HG03432 (cell line): ENCODE results near the gene F10.

Experiments
- ATAC-seq: cut with Tn5 transposase; IDR thresholded peaks from one replicate; pipeline ENCODE4 v1.9.1; 2021; ENCODE audit warnings: mild to moderate bottlenecking, moderate library complexity; ENCODE audit not compliant: unreplicated experiment

Gene F10

GRCh38 chr13:113086031-113086750, 36.4 kb upstream of the F10 start:
- no peak for ATAC-seq

DNA sequence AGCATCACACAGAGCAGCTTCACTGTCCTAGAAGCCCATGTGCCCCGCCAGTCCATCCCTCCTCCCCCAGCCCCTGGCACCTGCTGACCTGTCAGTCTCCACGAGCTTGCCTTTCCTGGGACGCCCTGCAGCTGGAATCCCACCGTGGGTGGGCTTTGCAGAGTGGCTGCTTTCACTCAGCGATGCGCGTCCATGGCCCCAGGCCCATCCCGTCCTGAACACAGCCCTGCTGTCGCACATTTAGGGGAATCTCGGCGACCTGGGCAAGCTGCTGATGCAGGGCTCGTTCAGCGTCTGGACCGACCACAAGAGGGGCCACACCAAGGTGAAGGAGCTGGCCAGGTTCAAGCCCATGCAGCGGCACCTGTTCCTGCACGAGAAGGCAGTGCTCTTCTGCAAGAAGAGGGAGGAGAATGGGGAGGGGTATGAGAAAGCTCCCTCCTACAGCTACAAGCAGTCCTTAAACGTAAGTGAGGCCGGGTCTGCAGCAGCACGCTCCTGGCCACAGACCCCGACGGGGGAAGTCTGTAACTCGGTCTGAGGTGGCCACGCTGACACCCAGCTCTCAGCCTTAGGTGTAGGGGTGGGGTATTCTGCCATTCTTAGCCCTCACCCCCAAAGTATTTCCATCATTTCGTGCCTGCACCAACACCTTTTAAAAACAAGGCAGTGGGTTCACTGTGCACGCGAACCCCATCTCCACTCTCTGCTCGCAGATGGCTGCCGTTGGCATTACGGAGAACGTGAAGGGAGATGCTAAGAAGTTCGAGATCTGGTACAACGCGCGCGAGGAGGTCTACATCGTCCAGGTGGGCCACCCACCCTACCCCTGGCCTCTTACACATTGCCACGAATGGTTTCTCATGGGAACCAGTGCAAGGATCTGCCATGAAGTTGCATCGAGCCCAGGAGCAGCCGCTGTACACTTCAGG, 35.3 kb upstream of the F10 start:
- ATAC-seq = no peak

GRCh38 chr13:113087923-113088690, 34.5 kb upstream of the F10 start:
- no peak for ATAC-seq

DNA sequence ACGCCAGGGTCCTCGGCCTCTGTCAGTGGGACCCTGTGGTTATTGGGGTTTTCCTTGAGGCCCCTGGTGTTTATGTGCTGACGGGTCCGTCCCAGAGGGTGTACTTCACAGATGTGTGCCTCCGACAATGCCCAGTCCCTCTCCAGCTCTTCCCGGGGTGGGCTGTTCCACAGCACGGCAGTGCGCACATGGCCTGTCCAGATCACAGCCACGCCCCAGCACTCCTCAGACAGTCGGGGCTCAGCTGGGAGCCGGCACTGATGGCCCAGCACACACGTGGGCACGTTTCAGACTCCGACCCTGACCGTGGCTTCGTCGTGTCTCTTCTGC, 33.9 kb upstream of the F10 start:
- ATAC-seq = no peak

- no peak for ATAC-seq
Observed at GRCh38 chr13:113089693-113090414, 32.7 kb upstream of the F10 start.

- no peak for ATAC-seq
Observed at GRCh38 chr13:113090415-113090770, 32.2 kb upstream of the F10 start.

GRCh38 chr13:113090806-113091205, 31.8 kb upstream of the F10 start:
- ATAC-seq = no peak

GRCh38 chr13:113091211-113091771, 31.3 kb upstream of the F10 start:
- ATAC-seq = no peak

DNA sequence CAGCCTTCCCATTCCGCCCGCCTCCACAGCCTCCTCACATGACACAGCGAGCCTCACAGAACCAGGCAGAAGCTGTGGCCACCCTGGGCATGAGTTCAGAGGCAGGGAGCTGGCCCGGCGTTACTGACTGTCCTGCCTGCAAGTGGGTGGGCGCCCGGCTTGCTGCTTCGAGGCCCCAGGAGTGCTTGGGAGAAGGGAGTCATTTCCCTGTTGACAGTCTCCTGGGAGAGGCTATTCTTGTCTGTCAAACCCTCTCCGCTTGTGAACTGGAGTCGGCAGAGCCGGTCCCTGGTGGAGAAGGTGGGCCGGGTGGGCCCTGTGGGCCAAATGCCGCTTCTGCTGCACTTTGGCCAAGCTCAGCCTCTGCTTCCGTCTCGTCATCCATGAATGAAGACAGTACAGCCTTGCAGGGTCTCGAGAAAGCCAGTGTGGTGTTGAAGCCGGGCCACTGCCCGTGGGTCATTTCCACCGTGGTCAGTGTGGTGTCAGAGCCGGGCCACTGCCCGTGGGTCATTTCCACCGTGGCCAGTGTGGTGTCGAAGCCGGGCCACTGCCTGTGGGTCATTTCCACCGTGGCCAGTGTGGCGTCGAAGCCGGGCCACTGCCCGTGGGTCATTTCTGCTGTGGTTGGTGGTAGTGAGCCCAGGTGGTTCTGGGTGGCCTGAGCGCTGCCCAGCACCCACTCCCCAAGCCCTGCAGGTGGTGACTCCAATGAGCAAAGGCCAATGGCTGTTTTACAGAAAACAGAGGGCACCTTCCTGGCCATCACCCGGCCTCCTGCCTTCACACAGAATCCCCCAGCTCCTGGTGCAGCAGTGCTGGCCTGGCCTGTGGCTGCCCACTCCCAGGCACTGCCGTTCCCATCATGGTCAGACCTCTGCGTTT, 30.5 kb upstream of the F10 start:
- ATAC-seq = no peak

DNA sequence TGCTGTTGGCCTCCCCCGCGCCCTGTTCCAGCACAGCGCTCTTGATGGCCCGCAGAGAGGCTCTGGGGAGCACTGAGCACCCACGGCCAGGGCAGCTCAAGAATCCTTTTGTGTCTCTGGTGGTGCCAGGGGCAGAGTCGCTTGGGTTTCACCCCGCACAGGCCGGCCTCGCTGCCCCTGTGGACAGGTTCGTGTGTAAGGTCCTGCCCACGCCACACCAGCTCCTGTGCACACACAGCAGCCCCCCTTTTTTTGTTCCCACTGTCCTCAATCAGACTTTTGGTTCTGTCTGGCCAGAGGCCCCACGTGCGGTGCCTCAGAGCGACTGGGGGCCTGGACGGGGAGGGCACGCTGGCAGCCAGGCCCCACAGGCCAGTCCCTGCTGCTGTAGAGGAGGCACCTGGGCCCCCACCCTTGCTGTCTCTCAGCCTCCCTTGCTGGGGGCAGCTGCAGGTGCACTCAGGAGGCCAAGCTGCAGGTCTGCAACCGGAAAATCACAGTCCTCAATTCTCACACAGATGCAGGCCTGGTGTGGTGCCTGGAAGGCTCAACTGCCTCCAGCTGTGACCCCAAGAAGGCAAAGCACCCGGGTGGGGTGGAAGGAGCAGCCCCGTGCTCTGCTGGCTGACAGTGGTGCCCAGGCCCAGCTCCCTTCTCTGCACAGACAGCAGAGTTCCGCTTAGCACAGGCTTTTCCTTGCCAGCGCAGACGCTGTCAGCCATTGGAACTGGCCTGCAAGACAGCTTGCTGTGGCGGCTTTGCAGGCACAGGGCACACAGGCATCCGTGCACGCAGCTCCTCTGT, 29.6 kb upstream of the F10 start:
- no peak for ATAC-seq

DNA sequence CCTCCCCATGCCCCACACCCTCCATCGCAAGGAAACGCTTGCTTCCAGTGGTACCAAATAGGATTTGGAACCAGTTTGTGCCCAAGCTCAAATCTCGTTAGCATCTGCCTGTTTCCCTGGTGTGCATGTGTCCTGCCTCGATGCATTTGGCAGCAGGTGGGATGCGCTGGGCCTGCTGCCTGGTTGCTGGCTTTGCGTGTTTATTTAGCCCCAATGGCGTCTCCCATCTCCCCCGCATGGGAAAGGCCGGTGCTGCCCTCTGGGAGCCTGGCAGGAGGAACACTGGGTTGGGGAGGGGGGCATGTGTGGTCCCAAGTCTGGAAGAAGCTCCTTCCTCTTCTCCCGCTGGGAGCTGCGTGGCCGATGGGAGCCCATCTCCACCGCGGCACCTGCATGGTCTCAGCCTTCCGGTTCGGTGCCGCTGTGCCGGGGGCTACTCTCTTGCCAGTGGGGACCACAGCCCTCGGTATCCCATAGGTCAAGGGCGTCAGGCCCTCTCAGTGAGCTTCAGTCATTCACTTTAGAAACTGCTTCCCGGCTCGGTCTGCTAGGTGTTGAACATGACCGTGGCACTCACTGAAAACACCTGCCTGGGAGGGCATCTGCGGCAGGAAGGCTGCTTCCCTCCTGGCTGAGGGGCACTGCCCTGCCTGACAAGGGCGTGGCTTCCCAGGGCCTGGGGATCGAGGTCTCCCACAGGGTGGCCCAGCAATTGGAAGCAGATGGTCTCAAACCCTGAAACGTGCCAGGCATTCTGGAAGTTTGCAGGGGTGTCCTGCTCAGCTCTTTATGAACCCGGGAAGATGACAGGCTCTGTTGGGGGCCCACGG, 28.8 kb upstream of the F10 start:
- no peak for ATAC-seq

- ATAC-seq = no peak
Observed at GRCh38 chr13:113094410-113094800, 28.2 kb upstream of the F10 start.

GRCh38 chr13:113095146-113096051, 27.2 kb upstream of the F10 start:
- no peak for ATAC-seq

DNA sequence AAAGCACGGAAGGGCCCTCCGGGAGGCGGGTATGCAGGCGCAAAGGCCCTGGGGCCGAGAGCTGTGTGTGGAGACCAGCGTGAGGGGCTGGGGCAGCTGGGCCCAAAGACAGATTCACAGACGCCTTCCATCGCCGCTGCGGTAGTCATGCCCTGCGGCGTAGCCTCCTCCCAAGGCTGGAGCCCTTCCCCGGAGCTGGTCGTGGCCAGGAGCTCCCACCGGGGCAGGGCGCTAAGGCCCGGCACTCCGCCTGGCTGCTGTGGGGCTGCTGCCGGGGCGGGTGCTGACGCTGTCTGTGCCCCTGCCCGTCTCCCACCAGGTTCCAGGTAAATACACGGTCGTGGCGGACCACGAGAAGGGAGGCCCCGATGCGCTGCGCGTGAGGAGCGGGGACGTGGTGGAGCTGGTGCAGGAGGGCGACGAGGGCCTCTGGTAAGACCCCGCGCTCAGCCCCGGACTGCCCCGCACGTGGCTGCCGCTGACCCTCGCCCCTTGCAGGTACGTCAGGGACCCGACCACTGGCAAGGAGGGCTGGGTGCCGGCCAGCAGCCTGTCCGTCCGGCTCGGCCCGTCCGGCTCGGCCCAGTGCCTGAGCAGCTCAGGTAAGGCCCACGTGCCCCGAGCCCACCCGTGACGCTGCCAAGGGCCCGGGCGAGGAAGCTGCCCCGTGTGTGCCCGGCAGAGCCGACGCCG, 26.4 kb upstream of the F10 start:
- no peak for ATAC-seq

DNA sequence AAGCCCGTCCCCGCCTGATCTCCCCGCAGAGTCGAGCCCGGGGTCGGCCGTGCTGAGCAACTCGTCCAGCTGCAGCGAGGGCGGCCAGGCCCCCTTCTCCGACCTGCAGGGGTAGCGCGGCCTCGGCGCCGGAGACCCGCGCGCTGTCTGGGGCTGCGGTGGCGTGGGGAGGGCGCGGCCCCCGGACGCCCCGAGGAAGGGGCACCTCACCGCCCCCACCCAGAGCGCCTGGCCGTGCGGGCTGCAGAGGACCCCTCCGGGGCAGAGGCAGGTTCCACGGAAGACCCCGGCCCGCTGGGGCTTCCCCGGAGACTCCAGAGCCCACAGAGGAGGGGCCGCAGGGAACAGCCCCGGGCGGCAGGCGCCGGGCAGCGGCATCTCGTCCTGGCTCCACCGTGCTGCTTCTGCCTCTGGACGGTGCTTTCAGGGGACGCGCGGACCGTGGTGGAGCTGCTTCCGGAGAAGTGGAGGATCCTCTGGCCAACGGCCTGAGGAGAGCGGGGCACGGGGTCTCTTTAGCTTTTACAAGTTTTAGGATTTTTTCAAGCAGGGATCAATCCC, 25.8 kb upstream of the F10 start:
- ATAC-seq = no peak

- no peak for ATAC-seq
Observed at GRCh38 chr13:113097651-113098050, 24.9 kb upstream of the F10 start.
